Kidney epithelial cell (primary cell): ENCODE results near the gene ITGAE. TPM values are rescaled to one million over a fixed set of nuclear protein-coding genes. Genes with fewer than 3 reads are reported as not detected.
"Not testable (repeated sequence)": the region's sequence is repeated elsewhere in the genome, so short reads cannot be mapped to it uniquely, and the experiment has no call there.

Experiments used
- DNase-seq: peaks from one replicate; pipeline ENCODE4 v3.0.0-alpha.2; 2010; ENCODE audit warnings: low read depth
- H3K27me3 ChIP-seq: 2 replicates; pipeline ENCODE4 v1.6.0; 2011; ENCODE audit warnings: low read length; ENCODE audit not compliant: control insufficient read depth, insufficient read depth
- H3K36me3 ChIP-seq: 2 replicates; pipeline ENCODE4 v1.5.1; 2011; ENCODE audit warnings: low read length; ENCODE audit not compliant: control insufficient read depth, insufficient read depth
- H3K4me3 ChIP-seq: 2 replicates; pipeline ENCODE4 v1.5.1; 2011; ENCODE audit warnings: low read depth, mild to moderate bottlenecking, control low read depth, low read length
- CTCF ChIP-seq: IDR thresholded peaks from 2 replicates; pipeline ENCODE4 v1.5.1; 2011; ENCODE audit warnings: mild to moderate bottlenecking, moderate library complexity, low read length, control low read depth, inconsistent platforms; ENCODE audit not compliant: insufficient read depth, poor library complexity, severe bottlenecking
- total RNA-seq: library from RNA; depleted of rRNA; stranded (reverse); fragments of >200 nt; gene quantifications from 2 replicates; pipeline ENCODE4 v1.2.3, GENCODE V29; 2015

ITGAE gene
- total RNA-seq, 1 donor from 2014 or later: 29.7 TPM

- DNase-seq: no peak
- H3K4me3 ChIP-seq: no peak overlapping the region
- no peaks in the 10 kb centered on the region for H3K36me3 ChIP-seq
- H3K27me3 ChIP-seq: no peaks in the 10 kb centered on the region
- TF ChIP-seq CTCF: no peak
These were observed 95.9 kb downstream of the ITGAE start for GRCh38 chr17:3704931-3705717.

GRCh38 chr17:3702041-3702539 lies 98.9 kb downstream of the ITGAE start:
- not testable (repeated sequence) for H3K4me3 ChIP-seq, H3K36me3 ChIP-seq, DNase-seq, H3K27me3 ChIP-seq

GRCh38 chr17:3699951-3700350 lies 101.0 kb downstream of the ITGAE start:
- no peak for TF ChIP-seq CTCF
- no peak for DNase-seq
- Histone ChIP-seq H3K27me3 (peaks cover 3% of the 10 kb centered on the region), H3K4me3 (no peak overlapping the region), H3K36me3 (no peaks in the 10 kb centered on the region)

- Histone ChIP-seq H3K4me3 (no peak overlapping the region), H3K27me3 (peaks cover 3% of the 10 kb centered on the region), H3K36me3 (no peaks in the 10 kb centered on the region)
- no peak for DNase-seq
- no peak for TF ChIP-seq CTCF
These were observed 102.8 kb downstream of the ITGAE start for GRCh38 chr17:3698139-3698538.

GRCh38 chr17:3697103-3697476 lies 103.9 kb downstream of the ITGAE start:
- no peak for TF ChIP-seq CTCF
- peaks cover 3% of the 10 kb centered on the region for H3K27me3 ChIP-seq
- no peak overlapping the region for H3K4me3 ChIP-seq
- no peak for DNase-seq
- no peaks in the 10 kb centered on the region for H3K36me3 ChIP-seq

GRCh38 chr17:3695723-3696411 lies 105.1 kb downstream of the ITGAE start, which contains the start of gene P2RX5:
TSS of gene P2RX5 (minus strand) at chr17:3696155. CDS start at chr17:3696005, 150 bp downstream.
- DNase-seq: no peak
- peaks cover 3% of the 10 kb centered on the region for H3K27me3 ChIP-seq

More at GRCh38 chr17:3695723-3696411, 105.1 kb downstream of the ITGAE start, which contains the start of gene P2RX5:
- TF ChIP-seq CTCF: no peak
- H3K4me3 ChIP-seq: peak within 1 kb of the TSS; percentile 30
- no peaks in the 10 kb centered on the region for H3K36me3 ChIP-seq
